Panc1 (cell line): Measurements from ENCODE around the gene SNX9. TPM values are rescaled to one million over a fixed set of nuclear protein-coding genes. Genes with fewer than 3 reads are reported as not detected.

Source experiments
- ATAC-seq: fragments of 200-7000 bp; cut with Tn5 transposase; 2 replicates; pipeline ENCODE4 v1.9.1; 2020; ENCODE audit warnings: mild to moderate bottlenecking, moderate library complexity
- BruUV-seq: library from RNA; stranded (reverse); fragments of 400-500 nt; replicated peaks from 2 replicates; lab custom pipeline; 2021; lab: Mats Ljungman, UMichigan
- CTCF ChIA-PET: fragments of 300-600 bp; sonication (Branson Sonifier 250); formaldehyde crosslinking; loops from one replicate; lab custom pipeline; 2022; ENCODE audit warnings: antibody characterized with exemption; lab: Charles Lee
- POLR2A ChIA-PET: fragments of 300-600 bp; sonication (Branson Sonifier 250); formaldehyde crosslinking; loops from one replicate; lab custom pipeline; 2022; ENCODE audit warnings: antibody characterized with exemption; lab: Charles Lee
- DNase-seq: peaks from one replicate; pipeline ENCODE4 v3.0.0-alpha.2; 2010; ENCODE audit warnings: low read depth, low spot score
- H3K27ac ChIP-seq: 2 replicates; pipeline ENCODE4 v1.5.1; 2011; ENCODE audit warnings: mild to moderate bottlenecking, low read length, inconsistent platforms
- H3K27me3 ChIP-seq: fragments of 200-500 bp; sonication (Bioruptor generic); 2 replicates; pipeline ENCODE4 v1.6.0; 2014; ENCODE audit warnings: low read length, inconsistent platforms; ENCODE audit not compliant: control insufficient read depth, insufficient read depth
- H3K36me3 ChIP-seq: fragments of 200-500 bp; sonication (Bioruptor generic); 2 replicates; pipeline ENCODE4 v1.5.1; 2014; ENCODE audit warnings: inconsistent platforms, mild to moderate bottlenecking, low read length, moderate library complexity; ENCODE audit not compliant: control insufficient read depth, insufficient read depth
- H3K4me1 ChIP-seq: 2 replicates; pipeline ENCODE4 v1.5.1; 2011; ENCODE audit warnings: inconsistent platforms, mild to moderate bottlenecking, low read length, moderate library complexity; ENCODE audit not compliant: control insufficient read depth, insufficient read depth
- H3K4me3 ChIP-seq, 2 experiments: 2 replicates each; pipeline ENCODE4 v1.5.1; 2011 to 2012; ENCODE audit warnings: low read depth in 2 of 2, low read length in 2 of 2, mild to moderate bottlenecking in 2 of 2, inconsistent platforms in 1 of 2, moderate library complexity in 1 of 2
- H3K9me3 ChIP-seq: fragments of 200-500 bp; sonication (Bioruptor generic); 2 replicates; pipeline ENCODE4 v1.5.1; 2014; ENCODE audit warnings: low read depth, mild to moderate bottlenecking, inconsistent platforms, low read length, moderate library complexity; ENCODE audit not compliant: control insufficient read depth, insufficient read depth
- CTCF ChIP-seq: fragments of 450-650 bp; IDR thresholded peaks from 2 replicates; pipeline ENCODE4 v1.5.1; 2017; ENCODE audit warnings: mild to moderate bottlenecking
- POLR2AphosphoS5 ChIP-seq: IDR thresholded peaks from 2 replicates; pipeline ENCODE4 v1.6.1; 2012; ENCODE audit warnings: mild to moderate bottlenecking, low read depth, low read length, moderate library complexity
- REST ChIP-seq, 2 experiments: IDR thresholded peaks; 2 replicates each; pipeline ENCODE4 v1.6.1; 2011 to 2012; ENCODE audit warnings: low read depth in 2 of 2, control low read depth in 1 of 2, low read length in 1 of 2, mild to moderate bottlenecking in 1 of 2, moderate library complexity in 1 of 2; ENCODE audit not compliant: insufficient read depth in 1 of 2
- SIN3A ChIP-seq: IDR thresholded peaks from 2 replicates; pipeline ENCODE4 v1.6.1; 2012; ENCODE audit warnings: low read depth, mild to moderate bottlenecking, low read length, moderate library complexity, borderline replicate concordance; ENCODE audit not compliant: insufficient read depth
- TCF7L2 ChIP-seq: IDR thresholded peaks from 2 replicates; pipeline ENCODE4 v1.6.1; 2011; ENCODE audit warnings: mild to moderate bottlenecking, low read depth, low read length, inconsistent platforms
- in situ Hi-C: cut with HindIII; loops from 2 replicates; pipeline ENCODE4 v1.10.0; 2016; ENCODE audit warnings: low sequenced_read_pairs, low pct_unique_long_range_greater_than_20kb
- intact Hi-C: fragments of 100-400 bp; cut with micrococcal nuclease; formaldehyde crosslinking; loops from one replicate; pipeline ENCODE4 v1.10.0; 2022; ENCODE audit not compliant: unreplicated experiment
- total RNA-seq: library from RNA; stranded (reverse); gene quantifications from one replicate; pipeline ENCODE4 v1.2.1, GENCODE V29; 2021; ENCODE audit not compliant: unreplicated experiment

SNX9 gene
- total RNA-seq, 1 experiment from 2014 or later = 46.0 TPM

- ChIA-PET CTCF (no interaction called here), POLR2A (no interaction called here)
- in situ Hi-C loops (loop anchor here (25.0 kb wide), 1 partner anchor 87 kb away; no protein-coding TSS in a partner anchor), intact Hi-C loops (no loop called here)
- no peak overlapping the region for H3K4me3 ChIP-seq
- no TSS peak for BruUV-seq
- H3K4me1 ChIP-seq = peaks cover 51% of the 10 kb centered on the region
- H3K27me3 ChIP-seq = no peaks in the 10 kb centered on the region
- ATAC-seq = peak; percentile 14
- H3K36me3 ChIP-seq = no peaks in the 10 kb centered on the region
- TF ChIP-seq SIN3A (no peak), REST (IDR thresholded peaks at IDR 0.05; ENCODE audit: insufficient read depth in 1 of 2, low read depth in 2 of 2, low read length in 1 of 2) (no peak), POLR2AphosphoS5 (no peak)
- H3K9me3 ChIP-seq = peaks cover 3% of the 10 kb centered on the region; the same call in 1 of the 2 replicates
- DNase-seq = no peak
- H3K27ac ChIP-seq = no peak overlapping the region
Measured at GRCh38 chr6:157849288-157850017, 26.4 kb downstream of the SNX9 start.

- CTCF ChIA-PET = no interaction called here
- peaks cover 54% of the 10 kb centered on the region for H3K4me1 ChIP-seq
- BruUV-seq = no TSS peak
- no peak overlapping the region for H3K27ac ChIP-seq
- no peaks in the 10 kb centered on the region for H3K27me3 ChIP-seq
- H3K36me3 ChIP-seq = no peaks in the 10 kb centered on the region
- intact Hi-C loops (no loop called here), in situ Hi-C loops (loop anchor here (25.0 kb wide), 1 partner anchor 88 kb away; no protein-coding TSS in a partner anchor)
- DNase-seq (no peak), ATAC-seq (peak; percentile 59)
- H3K9me3 ChIP-seq = peaks cover 3% of the 10 kb centered on the region; the same call in 1 of the 2 replicates
- TF ChIP-seq CTCF (no peak), REST (IDR thresholded peaks at IDR 0.05; ENCODE audit: insufficient read depth in 1 of 2, low read depth in 2 of 2, low read length in 1 of 2) (no peak), POLR2AphosphoS5 (no peak), TCF7L2 (no peak), SIN3A (no peak)
- H3K4me3 ChIP-seq = no peak overlapping the region
- POLR2A ChIA-PET = no interaction called here
Measured at GRCh38 chr6:157850030-157850429, 27.0 kb downstream of the SNX9 start.
